Kidney (tissue), 14 donors: ENCODE measurements around the gene MRPS34. TPM values are rescaled to one million over a fixed set of nuclear protein-coding genes. Genes with fewer than 3 reads are reported as not detected.
A peak's percentile ranks its signal among the peaks of the same experiment; 100 is the strongest.

Source experiments
- DNase-seq, 5 donors: peaks; one replicate each; pipeline ENCODE4 v3.0.0-alpha.2; 2013 to 2020
- FAIRE-seq: peaks from 2 replicates; lab custom pipeline; 2012; peaks lifted over from hg19 to GRCh38; lab: Jason Lieb, UNC
- H3K27ac ChIP-seq, 2 donors: one replicate each; pipeline ENCODE4 v1.7.0; 2013; ENCODE audit warnings: low read depth in 2 of 2, low read length in 2 of 2, inconsistent platforms in 1 of 2
- H3K27me3 ChIP-seq: one replicate; pipeline ENCODE4 v1.7.1; 2013; ENCODE audit warnings: low read length, inconsistent platforms; ENCODE audit not compliant: control insufficient read depth, insufficient read depth
- H3K36me3 ChIP-seq, 3 donors: one replicate each; pipeline versions ENCODE4 v1.7.0 to v1.7.1; 2013; ENCODE audit warnings: low read length in 3 of 3, control low read depth in 1 of 3, inconsistent platforms in 1 of 3; ENCODE audit not compliant: insufficient read depth in 3 of 3, control insufficient read depth in 2 of 3
- H3K4me1 ChIP-seq, 3 donors: one replicate each; pipeline versions ENCODE4 v1.7.0 to v1.7.1; 2013; ENCODE audit warnings: low read length in 3 of 3, inconsistent platforms in 1 of 3, low read depth in 1 of 3; ENCODE audit not compliant: control insufficient read depth in 2 of 3, insufficient read depth in 2 of 3
- H3K4me3 ChIP-seq, 3 donors: one replicate each; pipeline versions ENCODE4 v1.7.0 to v1.8.1; 2013; ENCODE audit warnings: low read length in 3 of 3, control low read depth in 1 of 3, inconsistent platforms in 1 of 3
- H3K9ac ChIP-seq, 3 donors: one replicate each; pipeline versions ENCODE4 v1.7.0 to v1.7.1; 2013; ENCODE audit warnings: low read length in 3 of 3, control low read depth in 1 of 3, inconsistent platforms in 1 of 3
- H3K9me3 ChIP-seq, 3 donors: one replicate each; pipeline versions ENCODE4 v1.7.0 to v1.7.1; 2013; ENCODE audit warnings: low read length in 3 of 3, control low read depth in 1 of 3, inconsistent platforms in 1 of 3; ENCODE audit not compliant: control insufficient read depth in 2 of 3, insufficient read depth in 1 of 3
- CTCF ChIP-seq: IDR thresholded peaks from 3 replicates; pipeline ENCODE4 v1.5.1; 2012; ENCODE audit warnings: mild to moderate bottlenecking, moderate library complexity, borderline replicate concordance; ENCODE audit not compliant: insufficient read depth; ENCODE audit errors: extremely low read depth
- intact Hi-C: fragments of 100-400 bp; cut with DNase I; formaldehyde crosslinking; loops from one replicate; pipeline ENCODE4 v1.11.1; 2022
- polyA plus RNA-seq: library from polyadenylated mRNA; stranded (reverse); fragments of 350-450 nt; fragmentation: Illumina TruSeq; extraction: RNeasy Lipid Tissue Mini Kit (QIAGEN cat#74804); gene quantifications from one replicate; pipeline ENCODE4 v1.2.3, GENCODE V29; 2014; ENCODE audit warnings: low read depth, low replicate concordance; ENCODE audit not compliant: insufficient read depth
- total RNA-seq: library from RNA; stranded (reverse); fragmentation: NEBNext Ultra II Directional; extraction: Animal tissue kit (Norgen Biotek cat#: 25700); gene quantifications from one replicate; pipeline ENCODE4 v1.2.1, GENCODE V29; 2021
- donor health status: control.
- donor health status: control.
- donor health status: control.
- donor health status: control.
- donor health status: control.
- donor health status: DM: yes; HTN: yes; CAD: no.
- donor health status: Normal renal cell carcinoma (clear cell type).

The MRPS34 gene
- total and polyA plus RNA-seq, 2 donors from 2014 or later, result 61.7 to 187 TPM

- no peaks in the 10 kb centered on the region for H3K27me3 ChIP-seq
- peaks cover 0 to 5% (median 2%) of the 10 kb centered on the region in 3 donors for H3K36me3 ChIP-seq
- peak; percentile 100 for DNase-seq
- peaks cover 0 to 16% (median 12%) of the 10 kb centered on the region in 3 donors for H3K4me1 ChIP-seq
- H3K9ac ChIP-seq, result peak within 1 kb of the TSS; percentile 29 to 71 (median 59)
- FAIRE-seq, result peak; percentile 99
- peak within 1 kb of the TSS; percentile 32 to 71 for H3K27ac ChIP-seq
- H3K9me3 ChIP-seq, result no peaks in the 10 kb centered on the region
- peak within 1 kb of the TSS; percentile 66 to 88 (median 83) for H3K4me3 ChIP-seq
- no peak for TF ChIP-seq CTCF
- intact Hi-C loops, result no loop called here
Measured at GRCh38 chr16:1782408-1783264, 9.7 kb upstream of the MRPS34 start, which contains the start of the genes NUBP2 and SPSB3. Gene NUBP2 (plus strand): TSS chr16:1782960. CDS start chr16:1783021, 61 bp downstream. Gene SPSB3 (minus strand): TSS chr16:1782571. CDS start chr16:1781483, 1,088 bp downstream.

- no peak for FAIRE-seq
- TF ChIP-seq CTCF, result no peak
- Histone ChIP-seq H3K27me3 (no peaks in the 10 kb centered on the region), H3K9me3 (no peaks in the 10 kb centered on the region), H3K4me3 (peak overlapping the region; percentile 51 to 88 (median 66)), H3K4me1 (peaks cover 0 to 16% (median 12%) of the 10 kb centered on the region in 3 donors), H3K36me3 (peaks cover 2 to 5% (median 3%) of the 10 kb centered on the region in 3 donors), H3K27ac (peak overlapping the region; percentile 32 to 71), H3K9ac (peak overlapping the region in 2 of 3 donors; percentile 29 to 58)
- peak in 4 of 5 donors; percentile 49 to 81 (median 70) for DNase-seq
- intact Hi-C loops, result no loop called here
Measured at GRCh38 chr16:1781758-1782407, 8.9 kb upstream of the MRPS34 start.

- DNase-seq, result peak in 1 of 5 donors; percentile 50
- Histone ChIP-seq H3K27me3 (no peaks in the 10 kb centered on the region), H3K36me3 (peaks cover 2 to 5% (median 4%) of the 10 kb centered on the region in 3 donors), H3K4me3 (peak overlapping the region; percentile 51 to 88 (median 66)), H3K9ac (peak overlapping the region in 1 of 3 donors; percentile 58), H3K9me3 (no peaks in the 10 kb centered on the region), H3K27ac (no peak overlapping the region), H3K4me1 (peaks cover 0 to 16% (median 12%) of the 10 kb centered on the region in 3 donors)
- TF ChIP-seq CTCF, result no peak
- FAIRE-seq, result no peak
- intact Hi-C loops, result no loop called here
Measured at GRCh38 chr16:1781254-1781653, 8.3 kb upstream of the MRPS34 start.
